HEK293 (cell line): ENCODE measurements around the gene RAD51C.

ENCODE experiments used
- IKZF3 ChIP-seq: fragments of 450-650 bp; IDR thresholded peaks from 2 replicates; pipeline ENCODE4 v1.5.0; 2018; ENCODE audit warnings: missing biosample characterization, mild to moderate bottlenecking, missing genetic modification characterization, moderate library complexity
- KLF1 ChIP-seq: fragments of 450-650 bp; formaldehyde crosslinking; IDR thresholded peaks from 2 replicates; pipeline ENCODE4 v1.5.1; 2016; ENCODE audit warnings: missing biosample characterization, missing genetic modification characterization
- KLF16 ChIP-seq: fragments of 450-650 bp; formaldehyde crosslinking; IDR thresholded peaks from 2 replicates; pipeline ENCODE4 v1.5.1; 2017; ENCODE audit warnings: missing biosample characterization, missing genetic modification characterization
- MEIS1 ChIP-seq: sonication (generic); formaldehyde crosslinking; IDR thresholded peaks from 2 replicates; pipeline ENCODE4 v1.8.1; 2022; ENCODE audit warnings: missing genetic modification reagents, mild to moderate bottlenecking, borderline replicate concordance
- OSR2 ChIP-seq: fragments of 450-650 bp; formaldehyde crosslinking; IDR thresholded peaks from 2 replicates; pipeline ENCODE4 v1.5.1; 2016; ENCODE audit warnings: missing biosample characterization, missing genetic modification characterization
- PRDM6 ChIP-seq: fragments of 450-650 bp; formaldehyde crosslinking; IDR thresholded peaks from 2 replicates; pipeline ENCODE4 v1.5.1; 2017; ENCODE audit warnings: missing biosample characterization, missing genetic modification characterization
- SCRT2 ChIP-seq: fragments of 450-650 bp; formaldehyde crosslinking; IDR thresholded peaks from 2 replicates; pipeline ENCODE4 v1.5.1; 2016; ENCODE audit warnings: missing biosample characterization, missing genetic modification characterization
- SP2 ChIP-seq: fragments of 450-650 bp; formaldehyde crosslinking; IDR thresholded peaks from 2 replicates; pipeline ENCODE4 v1.5.1; 2016; ENCODE audit warnings: missing biosample characterization, missing genetic modification characterization
- ZBTB1 ChIP-seq: fragments of 450-650 bp; formaldehyde crosslinking; IDR thresholded peaks from 2 replicates; pipeline ENCODE4 v1.5.1; 2016; ENCODE audit warnings: missing biosample characterization, missing genetic modification characterization
- ZBTB48 ChIP-seq: fragments of 450-650 bp; formaldehyde crosslinking; IDR thresholded peaks from 2 replicates; pipeline ENCODE4 v1.5.1; 2016; ENCODE audit warnings: missing biosample characterization, missing genetic modification characterization
- ZFP69B ChIP-seq: fragments of 450-650 bp; formaldehyde crosslinking; IDR thresholded peaks from 2 replicates; pipeline ENCODE4 v1.5.1; 2016; ENCODE audit warnings: missing biosample characterization, missing genetic modification characterization
- ZNF138 ChIP-seq: fragments of 450-650 bp; formaldehyde crosslinking; IDR thresholded peaks from 2 replicates; pipeline ENCODE4 v1.5.1; 2016; ENCODE audit warnings: missing biosample characterization, missing genetic modification characterization, borderline replicate concordance
- ZNF19 ChIP-seq: fragments of 450-650 bp; formaldehyde crosslinking; IDR thresholded peaks from 2 replicates; pipeline ENCODE4; 2016; ENCODE audit warnings: missing biosample characterization, missing genetic modification characterization, low read depth
- ZNF214 ChIP-seq: fragments of 450-650 bp; formaldehyde crosslinking; IDR thresholded peaks from 2 replicates; pipeline ENCODE4 v1.5.1; 2017; ENCODE audit warnings: missing biosample characterization, mild to moderate bottlenecking, missing genetic modification characterization, borderline replicate concordance
- ZNF391 ChIP-seq: fragments of 450-650 bp; formaldehyde crosslinking; IDR thresholded peaks from 2 replicates; pipeline ENCODE4 v1.5.1; 2016; ENCODE audit warnings: low read depth, missing biosample characterization, missing genetic modification characterization, borderline replicate concordance
- ZNF518A ChIP-seq: fragments of 450-650 bp; formaldehyde crosslinking; conservative IDR thresholded peaks from 2 replicates; pipeline ENCODE4 v1.5.1; 2016; ENCODE audit warnings: low read depth, missing biosample characterization, missing genetic modification characterization
- ZNF555 ChIP-seq: fragments of 450-650 bp; formaldehyde crosslinking; conservative IDR thresholded peaks from 2 replicates; pipeline ENCODE4 v1.5.1; 2017; ENCODE audit warnings: missing biosample characterization, mild to moderate bottlenecking, missing genetic modification characterization, inconsistent platforms
- ZNF558 ChIP-seq: fragments of 450-650 bp; formaldehyde crosslinking; IDR thresholded peaks from 2 replicates; pipeline ENCODE4 v1.5.1; 2016; ENCODE audit warnings: missing biosample characterization, missing genetic modification characterization
- ZNF571 ChIP-seq: fragments of 450-650 bp; formaldehyde crosslinking; IDR thresholded peaks from 2 replicates; pipeline ENCODE4 v1.5.0; 2017; ENCODE audit warnings: missing biosample characterization, missing genetic modification characterization
- ZNF580 ChIP-seq: fragments of 450-650 bp; formaldehyde crosslinking; IDR thresholded peaks from 2 replicates; pipeline ENCODE4 v1.5.1; 2016; ENCODE audit warnings: missing biosample characterization, missing genetic modification characterization
- ZNF624 ChIP-seq: fragments of 450-650 bp; formaldehyde crosslinking; IDR thresholded peaks from 2 replicates; pipeline ENCODE4 v1.5.1; 2017; ENCODE audit warnings: missing biosample characterization, missing genetic modification characterization
- ZNF654 ChIP-seq: fragments of 450-650 bp; formaldehyde crosslinking; IDR thresholded peaks from 2 replicates; pipeline ENCODE4 v1.5.1; 2016; ENCODE audit warnings: low read depth, missing biosample characterization, missing genetic modification characterization
- ZNF670 ChIP-seq: fragments of 450-650 bp; formaldehyde crosslinking; IDR thresholded peaks from 2 replicates; pipeline ENCODE4 v1.5.1; 2016; ENCODE audit warnings: missing biosample characterization, missing genetic modification characterization, low read depth
- ZNF677 ChIP-seq: fragments of 450-650 bp; IDR thresholded peaks from 2 replicates; pipeline ENCODE4 v1.5.0; 2018; ENCODE audit warnings: missing biosample characterization, mild to moderate bottlenecking, missing genetic modification characterization, moderate library complexity
- ZNF707 ChIP-seq: fragments of 450-650 bp; formaldehyde crosslinking; IDR thresholded peaks from 2 replicates; pipeline ENCODE4 v1.5.1; 2016; ENCODE audit warnings: missing biosample characterization, missing genetic modification characterization
- ZNF791 ChIP-seq: fragments of 450-650 bp; formaldehyde crosslinking; IDR thresholded peaks from 2 replicates; pipeline ENCODE4 v1.5.1; 2016; ENCODE audit warnings: missing biosample characterization, missing genetic modification characterization
- ZSCAN30 ChIP-seq: fragments of 450-650 bp; IDR thresholded peaks from 2 replicates; pipeline ENCODE4 v1.5.1; 2018; ENCODE audit warnings: missing biosample characterization, mild to moderate bottlenecking, missing genetic modification characterization, moderate library complexity
- TF ChIP-seq, protein P1 (sequence below): fragments of 450-650 bp; formaldehyde crosslinking; IDR thresholded peaks from 2 replicates; pipeline ENCODE4 v1.5.1; 2016; ENCODE audit warnings: missing biosample characterization, missing genetic modification characterization, low read depth
- TF ChIP-seq, protein P2 (sequence below): fragments of 450-650 bp; formaldehyde crosslinking; IDR thresholded peaks from 2 replicates; pipeline ENCODE4 v1.5.1; 2017; ENCODE audit warnings: missing biosample characterization, missing genetic modification characterization
- TF ChIP-seq, protein P3 (sequence below): fragments of 450-650 bp; formaldehyde crosslinking; IDR thresholded peaks from 2 replicates; pipeline ENCODE4 v1.5.1; 2016; ENCODE audit warnings: missing biosample characterization, missing genetic modification characterization

Gene RAD51C

DNA sequence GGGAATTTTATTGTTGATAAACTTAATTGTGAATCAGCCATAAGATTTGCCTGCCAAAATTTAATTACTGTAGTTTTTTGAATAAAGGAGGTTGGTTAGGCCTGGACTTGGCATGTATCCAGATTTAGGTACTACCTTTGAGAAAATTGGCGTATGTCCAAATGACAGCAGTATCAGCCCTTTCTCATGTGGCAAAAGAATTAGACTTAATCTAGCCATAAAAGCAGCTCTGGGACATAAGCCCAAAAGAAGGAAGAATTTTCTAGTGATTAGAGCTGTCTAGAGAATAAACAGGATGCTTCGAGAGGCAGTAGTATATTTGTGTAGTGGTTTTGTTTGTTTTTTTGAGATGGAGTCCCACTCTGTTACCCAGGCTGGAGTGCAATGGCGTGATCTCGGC is 91.0 kb downstream of the RAD51C start (continued):
- TF ChIP-seq PRDM6 (peak; percentile 77), ZBTB48 (tag by site-specific recombination) (no peak), ZNF558 (tag by site-specific recombination) (0 out of 2 replicates have a peak, but pooled peaks have one; percentile 13), SCRT2 (tag by site-specific recombination) (no peak), OSR2 (tag by site-specific recombination) (peak; percentile 86), ZFP69B (tag by site-specific recombination) (no peak), ZNF624 (no peak), ZSCAN30 (tag by site-specific recombination) (no peak), ZNF707 (tag by site-specific recombination) (no peak), ZNF791 (tag by site-specific recombination) (no peak), ZNF391 (tag by site-specific recombination) (no peak), ZNF138 (tag by site-specific recombination) (no peak), ZNF670 (tag by site-specific recombination) (no peak), KLF16 (no peak), ZNF555 (tag by site-specific recombination) (no peak), MEIS1 (CRISPR knock-in tag) (no peak), ZBTB1 (tag by site-specific recombination) (no peak), SP2 (tag by site-specific recombination) (no peak), ZNF19 (no peak), ZNF654 (tag by site-specific recombination) (no peak), ZNF580 (tag by site-specific recombination) (0 out of 2 replicates have a peak, but pooled peaks have one; percentile 20), ZNF571 (no peak), IKZF3 (peak; percentile 70), ZNF214 (tag by site-specific recombination) (no peak), KLF1 (no peak), ZNF677 (tag by site-specific recombination) (no peak), ZNF518A (tag by site-specific recombination) (no peak; the same call in 1 of the 2 replicates)
- TF ChIP-seq, protein P1, sequence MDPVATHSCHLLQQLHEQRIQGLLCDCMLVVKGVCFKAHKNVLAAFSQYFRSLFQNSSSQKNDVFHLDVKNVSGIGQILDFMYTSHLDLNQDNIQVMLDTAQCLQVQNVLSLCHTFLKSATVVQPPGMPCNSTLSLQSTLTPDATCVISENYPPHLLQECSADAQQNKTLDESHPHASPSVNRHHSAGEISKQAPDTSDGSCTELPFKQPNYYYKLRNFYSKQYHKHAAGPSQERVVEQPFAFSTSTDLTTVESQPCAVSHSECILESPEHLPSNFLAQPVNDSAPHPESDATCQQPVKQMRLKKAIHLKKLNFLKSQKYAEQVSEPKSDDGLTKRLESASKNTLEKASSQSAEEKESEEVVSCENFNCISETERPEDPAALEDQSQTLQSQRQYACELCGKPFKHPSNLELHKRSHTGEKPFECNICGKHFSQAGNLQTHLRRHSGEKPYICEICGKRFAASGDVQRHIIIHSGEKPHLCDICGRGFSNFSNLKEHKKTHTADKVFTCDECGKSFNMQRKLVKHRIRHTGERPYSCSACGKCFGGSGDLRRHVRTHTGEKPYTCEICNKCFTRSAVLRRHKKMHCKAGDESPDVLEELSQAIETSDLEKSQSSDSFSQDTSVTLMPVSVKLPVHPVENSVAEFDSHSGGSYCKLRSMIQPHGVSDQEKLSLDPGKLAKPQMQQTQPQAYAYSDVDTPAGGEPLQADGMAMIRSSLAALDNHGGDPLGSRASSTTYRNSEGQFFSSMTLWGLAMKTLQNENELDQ, result no peak
- TF ChIP-seq, protein P2, sequence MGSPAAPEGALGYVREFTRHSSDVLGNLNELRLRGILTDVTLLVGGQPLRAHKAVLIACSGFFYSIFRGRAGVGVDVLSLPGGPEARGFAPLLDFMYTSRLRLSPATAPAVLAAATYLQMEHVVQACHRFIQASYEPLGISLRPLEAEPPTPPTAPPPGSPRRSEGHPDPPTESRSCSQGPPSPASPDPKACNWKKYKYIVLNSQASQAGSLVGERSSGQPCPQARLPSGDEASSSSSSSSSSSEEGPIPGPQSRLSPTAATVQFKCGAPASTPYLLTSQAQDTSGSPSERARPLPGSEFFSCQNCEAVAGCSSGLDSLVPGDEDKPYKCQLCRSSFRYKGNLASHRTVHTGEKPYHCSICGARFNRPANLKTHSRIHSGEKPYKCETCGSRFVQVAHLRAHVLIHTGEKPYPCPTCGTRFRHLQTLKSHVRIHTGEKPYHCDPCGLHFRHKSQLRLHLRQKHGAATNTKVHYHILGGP (tag by site-specific recombination), result peak; percentile 97
- TF ChIP-seq, protein P3, sequence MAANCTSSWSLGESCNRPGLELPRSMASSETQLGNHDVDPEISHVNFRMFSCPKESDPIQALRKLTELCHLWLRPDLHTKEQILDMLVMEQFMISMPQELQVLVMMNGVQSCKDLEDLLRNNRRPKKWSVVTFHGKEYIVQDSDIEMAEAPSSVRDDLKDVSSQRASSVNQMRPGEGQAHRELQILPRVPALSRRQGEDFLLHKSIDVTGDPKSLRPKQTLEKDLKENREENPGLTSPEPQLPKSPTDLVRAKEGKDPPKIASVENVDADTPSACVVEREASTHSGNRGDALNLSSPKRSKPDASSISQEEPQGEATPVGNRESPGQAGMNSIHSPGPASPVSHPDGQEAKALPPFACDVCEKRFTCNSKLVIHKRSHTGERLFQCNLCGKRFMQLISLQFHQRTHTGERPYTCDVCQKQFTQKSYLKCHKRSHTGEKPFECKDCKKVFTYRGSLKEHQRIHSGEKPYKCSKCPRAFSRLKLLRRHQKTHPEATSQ, result no peak
